Astrocyte (in vitro differentiated cells and primary cell): ENCODE results near the gene LHX2. TPM values are rescaled to one million over a fixed set of nuclear protein-coding genes. Genes with fewer than 3 reads are reported as not detected.

ENCODE experiments used
- DNase-seq: peaks from one replicate; pipeline ENCODE4 v3.0.0-alpha.2; 2010; ENCODE audit warnings: low read depth
- FAIRE-seq: peaks from 2 replicates; lab custom pipeline; 2011; peaks lifted over from hg19 to GRCh38; lab: Jason Lieb, UNC
- H2AFZ ChIP-seq: 2 replicates; pipeline ENCODE4 v1.6.0; 2012; ENCODE audit warnings: low read depth, low read length, inconsistent platforms
- H3K27ac ChIP-seq: 2 replicates; pipeline ENCODE4 v1.5.1; 2011; ENCODE audit warnings: low read depth, low read length, inconsistent platforms
- H3K27me3 ChIP-seq: 2 replicates; pipeline ENCODE4 v1.6.0; 2011; ENCODE audit warnings: low read length, inconsistent platforms; ENCODE audit not compliant: insufficient read depth
- H3K36me3 ChIP-seq: 2 replicates; pipeline ENCODE4 v1.5.1; 2011; ENCODE audit warnings: low read length, inconsistent platforms; ENCODE audit not compliant: insufficient read depth
- H3K4me1 ChIP-seq: 2 replicates; pipeline ENCODE4 v1.5.1; 2011; ENCODE audit warnings: low read length, inconsistent platforms; ENCODE audit not compliant: insufficient read depth
- H3K4me2 ChIP-seq: 2 replicates; pipeline ENCODE4 v1.6.0; 2012; ENCODE audit warnings: low read length, inconsistent platforms
- H3K4me3 ChIP-seq: 2 replicates; pipeline ENCODE4 v1.5.1; 2011; ENCODE audit warnings: low read depth, mild to moderate bottlenecking, low read length, inconsistent platforms; ENCODE audit not compliant: insufficient read depth
- H3K79me2 ChIP-seq: 2 replicates; pipeline ENCODE4 v1.6.0; 2012; ENCODE audit warnings: mild to moderate bottlenecking, low read length, inconsistent platforms; ENCODE audit not compliant: insufficient read depth
- H3K9ac ChIP-seq: 2 replicates; pipeline ENCODE4 v1.6.0; 2012; ENCODE audit warnings: mild to moderate bottlenecking, low read length, inconsistent platforms
- H3K9me3 ChIP-seq: 2 replicates; pipeline ENCODE4 v1.5.1; 2012; ENCODE audit warnings: low read depth, mild to moderate bottlenecking, low read length, inconsistent platforms; ENCODE audit not compliant: insufficient read depth
- H4K20me1 ChIP-seq: 2 replicates; pipeline ENCODE4 v1.6.0; 2012; ENCODE audit warnings: low read length, inconsistent platforms; ENCODE audit not compliant: insufficient read depth
- H3K27ac Mint-ChIP-seq: one replicate; pipeline ENCODE4 v1.8.0; 2021; ENCODE audit warnings: mild to moderate bottlenecking, mixed read lengths; ENCODE audit not compliant: unreplicated experiment
- H3K27me3 Mint-ChIP-seq: one replicate; pipeline ENCODE4 v1.8.0; 2021; ENCODE audit warnings: low read depth, mixed read lengths; ENCODE audit not compliant: unreplicated experiment
- H3K36me3 Mint-ChIP-seq: one replicate; pipeline ENCODE4 v1.8.0; 2021; ENCODE audit warnings: low read depth, mixed read lengths; ENCODE audit not compliant: unreplicated experiment
- H3K4me1 Mint-ChIP-seq: one replicate; pipeline ENCODE4 v1.8.0; 2021; ENCODE audit warnings: low read depth, mixed read lengths; ENCODE audit not compliant: unreplicated experiment
- H3K4me3 Mint-ChIP-seq: one replicate; pipeline ENCODE4 v1.8.0; 2021; ENCODE audit warnings: mild to moderate bottlenecking, moderate library complexity, mixed read lengths; ENCODE audit not compliant: unreplicated experiment
- H3K9me3 Mint-ChIP-seq: one replicate; pipeline ENCODE4 v1.8.0; 2021; ENCODE audit warnings: mild to moderate bottlenecking, mixed read lengths; ENCODE audit not compliant: unreplicated experiment
- CTCF ChIP-seq: IDR thresholded peaks from 2 replicates; pipeline ENCODE4 v1.5.1; 2011; ENCODE audit warnings: low read depth, mild to moderate bottlenecking, inconsistent platforms, low read length, moderate library complexity; ENCODE audit not compliant: insufficient read depth
- EZH2 ChIP-seq: IDR thresholded peaks from 2 replicates; pipeline ENCODE4 v1.6.1; 2012; ENCODE audit warnings: mild to moderate bottlenecking, low read length, inconsistent platforms; ENCODE audit not compliant: insufficient read depth
- total RNA-seq: library from RNA; stranded (reverse); gene quantifications from 2 replicates; pipeline ENCODE4 v1.2.1, GENCODE V29; 2021

Gene LHX2
- total RNA-seq, 1 donor from 2014 or later: 0.14 TPM

DNA sequence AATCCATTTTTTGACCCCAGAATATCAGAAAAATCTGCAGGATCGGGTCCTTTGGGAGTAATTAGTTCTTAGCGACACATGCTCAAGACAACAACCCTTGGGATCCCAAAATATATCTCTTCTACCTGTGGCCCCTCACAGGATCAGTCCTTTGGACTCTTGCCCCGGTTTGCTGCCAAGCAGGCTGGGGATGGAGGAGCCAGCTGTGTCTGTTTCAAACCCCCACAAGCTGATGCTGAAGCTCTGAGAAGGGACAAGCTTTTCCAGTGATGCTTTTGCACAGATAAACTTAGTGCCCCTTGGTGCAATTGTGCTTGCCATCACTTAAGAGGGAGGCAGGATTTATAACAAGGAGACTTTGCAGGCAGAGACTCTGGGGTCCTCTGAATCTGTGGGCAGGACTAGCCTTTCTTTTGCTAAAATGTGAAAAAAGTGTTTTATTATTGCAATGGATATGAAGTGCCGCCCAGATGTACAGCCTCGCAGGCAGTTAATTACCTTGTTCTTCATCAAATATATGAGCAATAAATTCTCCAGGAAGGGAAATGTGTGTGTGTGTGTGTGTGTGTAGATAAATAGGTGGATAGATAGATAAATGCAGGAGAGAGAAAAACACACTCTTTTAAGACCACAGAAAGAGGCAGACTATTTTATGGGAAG is 9.6 kb upstream of the LHX2 start:
- no peak overlapping the region for H3K4me3 ChIP-seq
- peaks cover 11% of the 10 kb centered on the region for H3K4me1 Mint-ChIP-seq
- H3K9me3 Mint-ChIP-seq: peaks cover 9% of the 10 kb centered on the region
- H3K36me3 ChIP-seq: no peaks in the 10 kb centered on the region
- no peak overlapping the region for H2AFZ ChIP-seq
- DNase-seq: no peak
- no peak overlapping the region for H3K4me3 Mint-ChIP-seq
- H3K4me1 ChIP-seq: peaks cover 2% of the 10 kb centered on the region
- H3K27ac Mint-ChIP-seq: no peak overlapping the region
- no peak for FAIRE-seq
- peaks cover 6% of the 10 kb centered on the region for H3K36me3 Mint-ChIP-seq
- peaks cover 92% of the 10 kb centered on the region for H3K27me3 Mint-ChIP-seq
- H3K79me2 ChIP-seq: no peaks in the 10 kb centered on the region
- peaks cover 92% of the 10 kb centered on the region for H3K27me3 ChIP-seq
- no peak overlapping the region for H3K27ac ChIP-seq
- H3K9ac ChIP-seq: no peak overlapping the region
- TF ChIP-seq EZH2: no peak
- TF ChIP-seq CTCF: no peak
- H3K9me3 ChIP-seq: no peaks in the 10 kb centered on the region
- peaks cover 28% of the 10 kb centered on the region for H4K20me1 ChIP-seq
- H3K4me2 ChIP-seq: no peak overlapping the region

DNA sequence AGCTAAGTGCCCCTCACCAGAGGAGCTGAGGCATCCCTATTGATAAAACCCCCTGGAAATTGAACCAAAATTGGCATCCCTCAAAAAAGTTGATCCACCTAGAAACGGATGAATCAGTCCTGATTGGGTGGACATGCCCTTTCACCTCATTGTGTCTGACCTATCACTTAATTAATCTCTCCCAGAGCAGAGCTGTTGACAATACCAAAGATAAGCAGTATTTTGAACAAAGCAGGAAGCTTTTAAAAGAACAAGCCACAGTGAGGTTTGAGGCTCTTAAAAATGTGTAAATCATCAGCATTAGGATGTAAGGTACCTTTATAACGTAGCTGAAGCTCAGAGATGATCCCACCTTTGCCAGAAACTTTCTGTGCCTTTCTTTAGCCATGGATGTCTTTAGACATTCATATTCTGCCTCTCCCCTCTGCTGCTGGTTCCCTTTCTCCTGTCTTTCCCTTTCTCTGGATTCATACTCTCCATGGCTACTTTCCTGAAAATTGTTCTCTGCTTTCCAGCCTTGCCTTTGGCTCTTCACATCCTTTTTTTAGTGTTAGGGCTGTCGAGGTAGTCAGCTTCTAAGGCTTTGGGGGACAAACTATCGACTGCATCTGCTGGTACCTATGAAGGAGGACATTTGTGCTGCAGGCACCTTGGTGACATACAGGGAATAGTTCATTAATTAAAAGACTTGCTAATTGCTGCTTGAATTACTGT is 7.8 kb upstream of the LHX2 start:
- Histone ChIP-seq H3K9me3 (no peaks in the 10 kb centered on the region), H3K36me3 (no peaks in the 10 kb centered on the region), H4K20me1 (peaks cover 23% of the 10 kb centered on the region), H2AFZ (no peak overlapping the region), H3K4me2 (no peak overlapping the region), H3K4me1 (peaks cover 7% of the 10 kb centered on the region), H3K9ac (no peak overlapping the region), H3K27ac (no peak overlapping the region), H3K4me3 (no peak overlapping the region), H3K79me2 (no peaks in the 10 kb centered on the region), H3K27me3 (peaks cover 92% of the 10 kb centered on the region)
- Mint-ChIP-seq H3K9me3 (peaks cover 8% of the 10 kb centered on the region), H3K27ac (no peak overlapping the region), H3K4me1 (peaks cover 12% of the 10 kb centered on the region), H3K4me3 (no peak overlapping the region), H3K36me3 (peaks cover 6% of the 10 kb centered on the region), H3K27me3 (peaks cover 87% of the 10 kb centered on the region)
- no peak for FAIRE-seq
- no peak for DNase-seq
- TF ChIP-seq EZH2 (no peak), CTCF (no peak)

DNA sequence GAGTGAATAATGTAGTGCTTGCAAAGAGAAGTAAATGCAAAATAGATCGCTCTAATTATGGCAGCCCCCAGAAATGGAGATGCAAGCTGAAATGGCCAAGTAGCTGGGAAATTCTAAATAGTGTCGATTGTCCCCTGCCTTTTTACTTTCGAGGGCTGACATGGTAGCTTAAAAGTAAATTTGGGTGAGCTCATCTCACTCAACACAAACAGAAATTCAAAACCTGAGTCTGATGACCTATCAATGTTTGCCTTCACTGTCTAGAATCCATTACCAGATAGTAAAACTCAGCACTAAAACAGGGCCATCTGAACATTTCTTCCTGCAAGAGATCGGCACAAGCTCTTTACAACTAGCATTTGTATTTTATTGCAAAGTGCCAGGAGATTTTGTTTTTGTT is 7.0 kb upstream of the LHX2 start:
- FAIRE-seq: no peak
- H3K4me1 Mint-ChIP-seq: peaks cover 7% of the 10 kb centered on the region
- H3K27me3 ChIP-seq: peaks cover 95% of the 10 kb centered on the region
- H3K79me2 ChIP-seq: no peaks in the 10 kb centered on the region
- H3K27me3 Mint-ChIP-seq: peaks cover 89% of the 10 kb centered on the region
- H3K36me3 Mint-ChIP-seq: peaks cover 6% of the 10 kb centered on the region
- no peak overlapping the region for H3K4me3 Mint-ChIP-seq
- no peak for TF ChIP-seq EZH2
- no peak for TF ChIP-seq CTCF
- H3K9me3 ChIP-seq: no peaks in the 10 kb centered on the region
- no peak for DNase-seq
- H3K9me3 Mint-ChIP-seq: peaks cover 8% of the 10 kb centered on the region
- no peaks in the 10 kb centered on the region for H3K36me3 ChIP-seq
- no peak overlapping the region for H3K9ac ChIP-seq
- H2AFZ ChIP-seq: no peak overlapping the region
- no peak overlapping the region for H3K27ac Mint-ChIP-seq
- no peak overlapping the region for H3K4me2 ChIP-seq
- H4K20me1 ChIP-seq: peaks cover 22% of the 10 kb centered on the region
- H3K4me3 ChIP-seq: no peak overlapping the region
- H3K4me1 ChIP-seq: peaks cover 5% of the 10 kb centered on the region
- no peak overlapping the region for H3K27ac ChIP-seq
